ACC112 (cell line): Measurements from ENCODE around the gene OSGIN1.

ENCODE experiments used
- H2AFZ ChIP-seq: fragments of 200-600 bp; sonication (generic); one replicate; pipeline ENCODE4 v1.6.0; 2017; ENCODE audit warnings: antibody characterized with exemption, low read length; ENCODE audit not compliant: unreplicated experiment
- H3K27ac ChIP-seq: fragments of 200-600 bp; sonication (generic); 2 replicates; pipeline ENCODE4 v1.5.1; 2014; ENCODE audit warnings: low read depth, mild to moderate bottlenecking, antibody characterized with exemption, low read length, moderate library complexity
- H3K27me3 ChIP-seq: fragments of 200-600 bp; sonication (generic); 2 replicates; pipeline ENCODE4 v1.6.1; 2014; ENCODE audit warnings: mild to moderate bottlenecking, antibody characterized with exemption, low read length, moderate library complexity, mixed read lengths; ENCODE audit not compliant: insufficient read depth
- H3K36me3 ChIP-seq: fragments of 200-600 bp; sonication (generic); 2 replicates; pipeline ENCODE4 v1.6.1; 2016; ENCODE audit warnings: mild to moderate bottlenecking, antibody characterized with exemption, low read length, moderate library complexity, mixed read lengths; ENCODE audit not compliant: insufficient read depth
- H3K4me1 ChIP-seq: fragments of 200-600 bp; sonication (generic); one replicate; pipeline ENCODE4 v1.6.1; 2016; ENCODE audit warnings: low read length, mixed read lengths; ENCODE audit not compliant: insufficient read depth, unreplicated experiment, control insufficient read depth
- H3K4me3 ChIP-seq: fragments of 200-600 bp; sonication (generic); 2 replicates; pipeline ENCODE4 v1.5.1; 2014; ENCODE audit warnings: mild to moderate bottlenecking, low read depth, low read length
- H3K79me2 ChIP-seq: fragments of 200-600 bp; sonication (generic); one replicate; pipeline ENCODE4 v1.6.0; 2016; ENCODE audit warnings: low read length; ENCODE audit not compliant: control insufficient read depth, unreplicated experiment, insufficient read depth

The OSGIN1 gene

DNA sequence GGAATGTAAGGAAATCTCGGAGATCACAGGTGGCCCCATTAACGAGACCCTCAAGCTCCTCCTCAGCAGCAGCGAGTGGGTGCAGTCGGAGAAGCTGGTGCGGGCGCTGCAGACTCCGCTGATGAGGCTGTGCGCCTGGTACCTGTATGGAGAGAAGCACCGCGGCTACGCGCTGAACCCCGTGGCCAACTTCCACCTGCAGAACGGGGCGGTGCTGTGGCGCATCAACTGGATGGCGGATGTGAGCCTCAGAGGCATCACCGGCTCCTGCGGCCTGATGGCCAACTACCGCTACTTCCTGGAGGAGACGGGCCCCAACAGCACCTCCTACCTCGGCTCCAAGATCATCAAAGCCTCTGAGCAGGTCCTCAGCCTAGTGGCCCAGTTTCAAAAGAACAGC, 38.0 kb upstream of the OSGIN1 start:
- no peaks in the 10 kb centered on the region for H3K4me1 ChIP-seq
- H3K79me2 ChIP-seq, result no peaks in the 10 kb centered on the region
- H3K27me3 ChIP-seq, result no peaks in the 10 kb centered on the region
- H2AFZ ChIP-seq, result no peak overlapping the region
- no peak overlapping the region for H3K4me3 ChIP-seq
- H3K27ac ChIP-seq, result no peak overlapping the region
- peaks cover 14% of the 10 kb centered on the region; the same call in 1 of the 2 replicates for H3K36me3 ChIP-seq

DNA sequence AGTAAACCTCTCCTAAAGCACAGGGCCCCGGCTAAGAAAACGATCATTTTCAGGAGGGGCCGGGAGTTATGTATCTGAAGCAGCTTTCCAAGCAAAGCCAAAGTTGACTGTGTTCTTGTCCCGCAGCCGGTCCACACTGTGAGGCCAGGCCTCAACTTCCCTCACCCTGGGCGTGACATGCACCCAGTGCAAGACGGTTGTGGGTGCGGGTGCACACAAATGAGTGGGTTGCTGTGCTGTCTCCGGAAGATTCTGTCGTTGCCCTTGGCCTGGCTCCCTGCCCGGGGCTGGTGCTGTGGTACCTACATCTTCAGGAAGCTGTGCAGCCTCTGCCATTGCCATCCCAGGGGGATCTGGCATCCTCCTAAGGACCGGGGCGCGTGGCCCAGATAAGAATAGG, 37.5 kb upstream of the OSGIN1 start:
- peaks cover 14% of the 10 kb centered on the region; the same call in 1 of the 2 replicates for H3K36me3 ChIP-seq
- no peak overlapping the region for H3K27ac ChIP-seq
- no peaks in the 10 kb centered on the region for H3K79me2 ChIP-seq
- H3K4me1 ChIP-seq, result no peaks in the 10 kb centered on the region
- H3K27me3 ChIP-seq, result no peaks in the 10 kb centered on the region
- no peak overlapping the region for H3K4me3 ChIP-seq
- H2AFZ ChIP-seq, result no peak overlapping the region

DNA sequence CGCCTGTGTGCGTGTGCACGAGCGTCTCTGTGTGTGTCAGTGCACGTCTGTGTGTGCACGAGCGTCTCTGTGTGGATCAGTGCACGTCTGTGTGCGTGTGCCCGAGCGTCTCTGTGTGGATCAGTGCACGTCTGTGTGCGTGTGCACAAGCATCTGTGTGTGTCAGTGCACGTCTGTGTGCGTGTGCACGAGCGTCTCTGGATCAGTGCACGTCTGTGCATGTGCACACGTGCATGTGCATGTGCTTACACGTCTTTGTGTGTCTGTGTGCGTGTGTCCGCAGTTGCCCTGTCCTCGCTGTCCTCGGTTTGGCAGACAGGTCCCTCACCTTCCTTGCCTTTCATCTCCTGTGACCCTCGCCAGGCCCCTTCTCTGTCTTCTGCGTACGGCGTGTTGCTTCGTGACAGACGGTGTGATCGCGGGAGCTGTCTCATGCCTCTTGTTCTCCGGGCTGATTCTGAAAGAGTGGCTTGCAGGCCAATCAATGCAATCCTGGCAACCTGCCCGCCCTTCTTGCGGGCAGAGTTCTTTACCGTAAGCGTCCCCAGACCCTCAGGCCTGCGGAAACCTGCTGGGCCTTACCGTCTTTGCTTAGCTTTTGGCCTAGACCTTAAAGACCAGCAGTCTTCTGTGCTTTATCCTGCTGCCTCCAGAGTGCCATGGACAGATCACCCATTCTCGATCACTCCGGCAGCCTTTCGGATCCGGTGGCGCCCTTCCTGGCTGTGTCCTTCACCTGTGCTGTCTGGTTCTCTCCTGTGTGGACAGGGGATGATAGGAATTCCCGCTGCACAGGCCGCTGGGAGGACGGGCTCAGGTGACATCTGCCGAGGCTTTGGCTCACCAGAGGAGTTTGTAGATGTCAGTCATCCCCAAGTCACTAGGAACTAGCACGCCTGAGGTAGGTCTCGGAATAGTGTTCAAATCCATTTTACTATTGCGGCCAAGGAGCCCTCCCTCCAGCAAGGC, 35.6 kb upstream of the OSGIN1 start:
- peaks cover 14% of the 10 kb centered on the region; the same call in 1 of the 2 replicates for H3K36me3 ChIP-seq
- H2AFZ ChIP-seq, result no peak overlapping the region
- H3K27me3 ChIP-seq, result no peaks in the 10 kb centered on the region
- no peak overlapping the region for H3K4me3 ChIP-seq
- no peaks in the 10 kb centered on the region for H3K79me2 ChIP-seq
- H3K27ac ChIP-seq, result no peak overlapping the region
- no peaks in the 10 kb centered on the region for H3K4me1 ChIP-seq

GRCh38 chr16:83920894-83921491, 32.0 kb upstream of the OSGIN1 start:
- Histone ChIP-seq H3K4me1 (no peaks in the 10 kb centered on the region), H3K79me2 (no peaks in the 10 kb centered on the region), H3K27me3 (no peaks in the 10 kb centered on the region), H3K36me3 (peaks cover 9% of the 10 kb centered on the region; the same call in 1 of the 2 replicates), H3K4me3 (no peak overlapping the region), H3K27ac (no peak overlapping the region), H2AFZ (no peak overlapping the region)

- H3K4me3 ChIP-seq, result no peak overlapping the region
- no peaks in the 10 kb centered on the region for H3K79me2 ChIP-seq
- H3K27me3 ChIP-seq, result no peaks in the 10 kb centered on the region
- H3K36me3 ChIP-seq, result no peaks in the 10 kb centered on the region
- H3K4me1 ChIP-seq, result peaks cover 15% of the 10 kb centered on the region
- H2AFZ ChIP-seq, result no peak overlapping the region
- H3K27ac ChIP-seq, result no peak overlapping the region
Measured at GRCh38 chr16:83923581-83924365, 29.3 kb upstream of the OSGIN1 start.

GRCh38 chr16:83924686-83925085, 28.4 kb upstream of the OSGIN1 start:
- Histone ChIP-seq H3K36me3 (no peaks in the 10 kb centered on the region), H3K4me1 (peaks cover 16% of the 10 kb centered on the region), H3K4me3 (no peak overlapping the region), H3K27me3 (no peaks in the 10 kb centered on the region), H3K79me2 (no peaks in the 10 kb centered on the region), H2AFZ (no peak overlapping the region), H3K27ac (no peak overlapping the region)

GRCh38 chr16:83925095-83925905, 27.7 kb upstream of the OSGIN1 start:
- peaks cover 16% of the 10 kb centered on the region for H3K4me1 ChIP-seq
- H3K4me3 ChIP-seq, result no peak overlapping the region
- no peak overlapping the region for H2AFZ ChIP-seq
- no peak overlapping the region for H3K27ac ChIP-seq
- no peaks in the 10 kb centered on the region for H3K36me3 ChIP-seq
- no peaks in the 10 kb centered on the region for H3K79me2 ChIP-seq
- H3K27me3 ChIP-seq, result no peaks in the 10 kb centered on the region

- H3K4me1 ChIP-seq, result peaks cover 16% of the 10 kb centered on the region
- no peaks in the 10 kb centered on the region for H3K36me3 ChIP-seq
- H2AFZ ChIP-seq, result no peak overlapping the region
- H3K79me2 ChIP-seq, result no peaks in the 10 kb centered on the region
- H3K4me3 ChIP-seq, result peak overlapping the region; percentile 23; the same call in 1 of the 2 replicates
- no peaks in the 10 kb centered on the region for H3K27me3 ChIP-seq
- no peak overlapping the region for H3K27ac ChIP-seq
Measured at GRCh38 chr16:83925957-83926725, 26.9 kb upstream of the OSGIN1 start.

DNA sequence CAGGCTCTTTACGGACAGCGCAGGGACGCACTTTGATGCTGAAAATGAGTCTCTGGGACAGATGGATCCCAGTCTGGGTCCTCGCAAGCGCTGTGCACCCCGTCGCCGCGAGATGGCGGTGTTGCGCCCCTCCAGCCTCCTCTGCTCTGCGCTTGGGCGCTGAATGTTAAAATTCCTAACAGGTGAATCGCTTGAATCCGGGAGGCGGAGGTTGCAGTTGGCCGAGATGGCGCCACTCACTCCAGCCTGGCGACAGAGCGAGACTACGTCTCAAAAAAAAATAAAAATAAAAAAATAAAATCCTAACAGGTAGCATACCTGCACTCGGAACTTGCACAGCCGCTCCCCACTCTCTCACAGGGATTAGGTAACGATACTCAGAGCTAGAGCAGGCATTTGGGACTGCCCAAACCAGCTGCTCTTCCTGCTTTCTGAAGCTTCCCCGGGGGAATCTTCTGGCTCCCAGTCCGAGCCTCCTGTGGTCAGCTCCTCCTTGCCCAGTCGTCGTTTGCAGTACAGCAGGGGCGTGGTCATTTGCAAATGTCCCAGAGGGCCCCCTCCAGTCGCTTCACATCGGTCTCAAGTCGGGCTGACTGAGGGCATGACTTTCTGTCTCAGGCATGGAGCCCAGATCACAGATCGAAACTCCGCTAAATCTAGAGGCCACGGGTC, 26.2 kb upstream of the OSGIN1 start:
- no peaks in the 10 kb centered on the region for H3K79me2 ChIP-seq
- H3K4me3 ChIP-seq, result peak overlapping the region; percentile 47
- H3K27ac ChIP-seq, result no peak overlapping the region
- H3K27me3 ChIP-seq, result no peaks in the 10 kb centered on the region
- H3K4me1 ChIP-seq, result peaks cover 16% of the 10 kb centered on the region
- H3K36me3 ChIP-seq, result no peaks in the 10 kb centered on the region
- no peak overlapping the region for H2AFZ ChIP-seq
